HEK293 (cell line): ENCODE measurements around the gene NUDT8.
A peak's percentile ranks its signal among the peaks of the same experiment; 100 is the strongest.

Experiments
- CTCF ChIA-PET: fragments of 350-600 bp; formaldehyde crosslinking; extraction: SDS; loops from one replicate; lab custom pipeline; 2021; ENCODE audit warnings: antibody characterized with exemption; lab: Yijun Ruan, JAX
- POLR2A ChIA-PET: fragments of 300-600 bp; formaldehyde crosslinking; extraction: SDS; loops from one replicate; lab custom pipeline; 2020; ENCODE audit warnings: antibody characterized with exemption, inconsistent platforms; lab: Yijun Ruan, JAX
- H3K27ac ChIP-seq: fragments of 200-500 bp; sonication (Bioruptor generic); 2 replicates; pipeline ENCODE4 v1.5.1; 2014; ENCODE audit warnings: low read depth, low read length, control low read depth, inconsistent platforms; ENCODE audit errors: extremely low read depth
- H3K36me3 ChIP-seq, 2 experiments: fragments of 200-500 bp in 1 of 2; sonication (Bioruptor generic) in 1 of 2; 1 replicate in 1 of 2; 2 replicates in 1 of 2; pipeline ENCODE4 v1.5.1; 2014 to 2017; ENCODE audit warnings: inconsistent platforms in 2 of 2, low read length in 2 of 2; ENCODE audit not compliant: control insufficient read depth in 2 of 2, insufficient read depth in 1 of 2
- H3K4me1 ChIP-seq: fragments of 200-500 bp; sonication (Bioruptor generic); 2 replicates; pipeline ENCODE4 v1.5.1; 2014; ENCODE audit warnings: mild to moderate bottlenecking, low read length, inconsistent platforms; ENCODE audit not compliant: control insufficient read depth, insufficient read depth
- H3K4me3 ChIP-seq: 2 replicates; pipeline ENCODE4 v1.5.1; 2011; ENCODE audit warnings: low read depth, mild to moderate bottlenecking, control low read depth, low read length, moderate library complexity
- H3K9me3 ChIP-seq: fragments of 200-500 bp; sonication (Bioruptor generic); 2 replicates; pipeline ENCODE4 v1.5.1; 2014; ENCODE audit warnings: low read depth, low read length, inconsistent platforms; ENCODE audit not compliant: control insufficient read depth, insufficient read depth
- EGR2 ChIP-seq: fragments of 450-650 bp; formaldehyde crosslinking; IDR thresholded peaks from 2 replicates; pipeline ENCODE4 v1.5.1; 2016; ENCODE audit warnings: low read depth, missing biosample characterization, missing genetic modification characterization
- FEZF1 ChIP-seq: fragments of 450-650 bp; formaldehyde crosslinking; IDR thresholded peaks from 2 replicates; pipeline ENCODE4 v1.5.1; 2016; ENCODE audit warnings: missing biosample characterization, missing genetic modification characterization
- PRDM2 ChIP-seq: fragments of 450-650 bp; formaldehyde crosslinking; IDR thresholded peaks from 2 replicates; pipeline ENCODE4 v1.5.1; 2016; ENCODE audit warnings: missing biosample characterization, missing genetic modification characterization, borderline replicate concordance
- RBAK ChIP-seq: fragments of 450-650 bp; formaldehyde crosslinking; IDR thresholded peaks from 2 replicates; pipeline ENCODE4 v1.5.1; 2016; ENCODE audit warnings: missing biosample characterization, missing genetic modification characterization
- WT1 ChIP-seq: fragments of 450-650 bp; formaldehyde crosslinking; IDR thresholded peaks from 2 replicates; pipeline ENCODE4 v1.5.1; 2016; ENCODE audit warnings: missing biosample characterization, missing genetic modification characterization
- ZEB2 ChIP-seq: fragments of 450-650 bp; formaldehyde crosslinking; IDR thresholded peaks from 2 replicates; pipeline ENCODE4 v1.5.1; 2016; ENCODE audit warnings: missing biosample characterization, missing genetic modification characterization
- ZFHX2 ChIP-seq: fragments of 450-650 bp; formaldehyde crosslinking; conservative IDR thresholded peaks from 2 replicates; pipeline ENCODE4 v1.5.1; 2016; ENCODE audit warnings: missing biosample characterization, missing genetic modification characterization
- ZNF133 ChIP-seq: fragments of 450-650 bp; formaldehyde crosslinking; IDR thresholded peaks from 2 replicates; pipeline ENCODE4 v1.5.1; 2016; ENCODE audit warnings: missing biosample characterization, missing genetic modification characterization
- ZNF19 ChIP-seq: fragments of 450-650 bp; formaldehyde crosslinking; IDR thresholded peaks from 2 replicates; pipeline ENCODE4; 2016; ENCODE audit warnings: missing biosample characterization, missing genetic modification characterization, low read depth
- ZNF223 ChIP-seq: fragments of 450-650 bp; formaldehyde crosslinking; IDR thresholded peaks from 2 replicates; pipeline ENCODE4 v1.5.1; 2016; ENCODE audit warnings: missing biosample characterization, missing genetic modification characterization
- ZNF311 ChIP-seq: fragments of 450-650 bp; formaldehyde crosslinking; IDR thresholded peaks from 2 replicates; pipeline ENCODE4 v1.5.1; 2017; ENCODE audit warnings: missing biosample characterization, missing genetic modification characterization, borderline replicate concordance
- ZNF324 ChIP-seq: fragments of 450-650 bp; formaldehyde crosslinking; IDR thresholded peaks from 2 replicates; pipeline ENCODE4 v1.5.1; 2016; ENCODE audit warnings: missing biosample characterization, missing genetic modification characterization
- ZNF48 ChIP-seq: fragments of 450-650 bp; formaldehyde crosslinking; IDR thresholded peaks from 2 replicates; pipeline ENCODE4 v1.5.1; 2016; ENCODE audit warnings: missing biosample characterization, missing genetic modification characterization
- ZNF510 ChIP-seq: fragments of 450-650 bp; formaldehyde crosslinking; IDR thresholded peaks from 2 replicates; pipeline ENCODE4 v1.5.1; 2018; ENCODE audit warnings: mild to moderate bottlenecking, missing genetic modification characterization, missing biosample characterization; ENCODE audit not compliant: insufficient replicate concordance
- ZNF514 ChIP-seq: fragments of 450-650 bp; formaldehyde crosslinking; IDR thresholded peaks from 2 replicates; pipeline ENCODE4 v1.5.1; 2016; ENCODE audit warnings: missing biosample characterization, missing genetic modification characterization
- ZNF529 ChIP-seq: fragments of 450-650 bp; formaldehyde crosslinking; IDR thresholded peaks from 2 replicates; pipeline ENCODE4 v1.5.1; 2017; ENCODE audit warnings: missing genetic modification characterization, missing biosample characterization; ENCODE audit not compliant: insufficient replicate concordance
- ZNF558 ChIP-seq: fragments of 450-650 bp; formaldehyde crosslinking; IDR thresholded peaks from 2 replicates; pipeline ENCODE4 v1.5.1; 2016; ENCODE audit warnings: missing biosample characterization, missing genetic modification characterization
- ZNF596 ChIP-seq: fragments of 450-650 bp; IDR thresholded peaks from 2 replicates; pipeline ENCODE4 v1.5.0; 2018; ENCODE audit warnings: missing biosample characterization, mild to moderate bottlenecking, missing genetic modification characterization, moderate library complexity
- ZNF621 ChIP-seq: fragments of 450-650 bp; formaldehyde crosslinking; IDR thresholded peaks from 2 replicates; pipeline ENCODE4 v1.5.1; 2017; ENCODE audit warnings: missing biosample characterization, missing genetic modification characterization

Gene NUDT8

GRCh38 chr11:67617243-67617953, 12.3 kb downstream of the NUDT8 start (continued):
- TF ChIP-seq PRDM2 (no peak), ZNF324 (tag by site-specific recombination) (no peak), ZNF621 (tag by site-specific recombination) (no peak), ZNF510 (tag by site-specific recombination) (no peak), WT1 (tag by site-specific recombination) (no peak)

- H3K36me3 ChIP-seq: peaks cover 0 to 19% of the 10 kb centered on the region in 2 experiments; a peak in 1 of 3 replicates
- no peaks in the 10 kb centered on the region for H3K9me3 ChIP-seq
- no peaks in the 10 kb centered on the region for H3K4me1 ChIP-seq
- POLR2A ChIA-PET: interaction anchor here (0.6 to 1.1 kb wide), 2 partner anchors 13 to 17 kb away, joined by 3 to 5 read pairs; partner anchors contain the start of gene NUDT8
- H3K4me3 ChIP-seq: no peak overlapping the region
- H3K27ac ChIP-seq: no peak overlapping the region
- CTCF ChIA-PET: interaction anchor here (0.6 to 5.7 kb wide), 6 partner anchors 11 to 225 kb away, joined by 3 to 53 read pairs (median 5); partner anchors contain the start of genes GSTP1, NUDT8 and RAD9A
- TF ChIP-seq ZNF311 (tag by site-specific recombination): no peak
- peak; percentile 75 for TF ChIP-seq ZFHX2
- peak; percentile 78 for TF ChIP-seq EGR2 (tag by site-specific recombination)
- TF ChIP-seq ZNF48 (tag by site-specific recombination): no peak
- no peak for TF ChIP-seq ZNF596 (tag by site-specific recombination)
- no peak for TF ChIP-seq ZEB2 (tag by site-specific recombination)
- no peak for TF ChIP-seq FEZF1 (tag by site-specific recombination)
- no peak for TF ChIP-seq ZNF514 (tag by site-specific recombination)
- TF ChIP-seq, all 188 proteins: peak for 2
These were observed 13.1 kb downstream of the NUDT8 start for GRCh38 chr11:67616431-67617242.

GRCh38 chr11:67615728-67616430, 13.9 kb downstream of the NUDT8 start:
- H3K4me1 ChIP-seq: no peaks in the 10 kb centered on the region
- no peak overlapping the region for H3K27ac ChIP-seq
- peaks cover 0 to 27% of the 10 kb centered on the region in 2 experiments; a peak in 1 of 3 replicates for H3K36me3 ChIP-seq
- ChIA-PET CTCF (interaction anchor here (0.6 to 5.7 kb wide), 4 partner anchors 12 to 224 kb away, joined by 4 to 53 read pairs (median 11); partner anchors contain the start of genes NUDT8 and RAD9A), POLR2A (no interaction called here)
- H3K9me3 ChIP-seq: no peaks in the 10 kb centered on the region
- H3K4me3 ChIP-seq: no peak overlapping the region
- TF ChIP-seq ZNF558 (no peak), ZNF529 (tag by site-specific recombination) (no peak), ZNF223 (no peak), ZNF133 (tag by site-specific recombination) (no peak), ZNF19 (tag by site-specific recombination) (no peak), PRDM2 (no peak), RBAK (tag by site-specific recombination) (no peak)
